HL-60 (cell line): ENCODE results near the gene RBM38.

Source experiments
- DNase-seq, 2 experiments: peaks; one replicate each; pipeline ENCODE4 v3.0.0-alpha.2; 2010 to 2020; ENCODE audit warnings: low read depth in 1 of 2, low spot score in 1 of 2
- H3K27ac ChIP-seq: fragments of 250-450 bp; sonication (Bioruptor Pico); replicated peaks from 2 replicates; pipeline ENCODE4 v1.5.1; 2020; ENCODE audit warnings: mild to moderate bottlenecking, moderate library complexity
- H3K27me3 ChIP-seq: fragments of 250-450 bp; sonication (Bioruptor Pico); 2 replicates; pipeline ENCODE4 v1.5.1; 2021; ENCODE audit warnings: mild to moderate bottlenecking, moderate library complexity; ENCODE audit not compliant: insufficient read depth, poor library complexity, severe bottlenecking
- H3K4me3 ChIP-seq: replicated peaks from 2 replicates; pipeline ENCODE4 v1.5.1; 2011; ENCODE audit warnings: mild to moderate bottlenecking, control low read depth, low read length; ENCODE audit not compliant: insufficient read depth
- CTCF ChIP-seq: IDR thresholded peaks from one replicate; pipeline ENCODE4 v1.5.1; 2011; ENCODE audit warnings: low read length, control low read depth, inconsistent platforms; ENCODE audit not compliant: insufficient read depth
- GABPA ChIP-seq: IDR thresholded peaks from 2 replicates; pipeline ENCODE4 v1.6.1; 2012; ENCODE audit warnings: low read depth
- POLR2AphosphoS5 ChIP-seq: IDR thresholded peaks from 2 replicates; pipeline ENCODE4 v1.6.1; 2012; ENCODE audit warnings: low read depth
- REST ChIP-seq: IDR thresholded peaks from 2 replicates; pipeline ENCODE4 v1.6.1; 2012; ENCODE audit warnings: low read depth; ENCODE audit not compliant: insufficient replicate concordance
- SPI1 ChIP-seq: IDR thresholded peaks from 2 replicates; pipeline ENCODE4 v1.6.1; 2012; ENCODE audit warnings: low read depth, mild to moderate bottlenecking, borderline replicate concordance

Gene RBM38

GRCh38 chr20:57382516-57382915, 8.7 kb upstream of the RBM38 start:
- H3K27me3 ChIP-seq: no peaks in the 10 kb centered on the region
- TF ChIP-seq SPI1 (no peak), POLR2AphosphoS5 (no peak), CTCF (no peak)
- no peak for DNase-seq
- H3K4me3 ChIP-seq: no peak overlapping the region
- H3K27ac ChIP-seq: no peak overlapping the region

GRCh38 chr20:57383447-57384347, 7.5 kb upstream of the RBM38 start:
- Histone ChIP-seq H3K4me3 (no peak overlapping the region), H3K27me3 (no peaks in the 10 kb centered on the region), H3K27ac (no peak overlapping the region)
- no peak for TF ChIP-seq SPI1
- no peak for TF ChIP-seq GABPA
- no peak for TF ChIP-seq REST
- no peak for TF ChIP-seq POLR2AphosphoS5
- no peak for TF ChIP-seq CTCF
- DNase-seq: no peak

- H3K4me3 ChIP-seq: no peak overlapping the region
- no peaks in the 10 kb centered on the region for H3K27me3 ChIP-seq
- TF ChIP-seq POLR2AphosphoS5: no peak
- TF ChIP-seq GABPA: no peak
- TF ChIP-seq SPI1: no peak
- no peak for TF ChIP-seq REST
- no peak for TF ChIP-seq CTCF
- no peak overlapping the region for H3K27ac ChIP-seq
- DNase-seq: no peak
These were observed 6.7 kb upstream of the RBM38 start for GRCh38 chr20:57384486-57384885.
